ENCODE results near the gene FLT4. TPM values are rescaled to one million over a fixed set of nuclear protein-coding genes. Genes with fewer than 3 reads are reported as not detected.

FLT4 gene
- total and polyA plus RNA-seq, 2 experiments from 2014 or later, result 3.4 to 13.8 TPM

DNA sequence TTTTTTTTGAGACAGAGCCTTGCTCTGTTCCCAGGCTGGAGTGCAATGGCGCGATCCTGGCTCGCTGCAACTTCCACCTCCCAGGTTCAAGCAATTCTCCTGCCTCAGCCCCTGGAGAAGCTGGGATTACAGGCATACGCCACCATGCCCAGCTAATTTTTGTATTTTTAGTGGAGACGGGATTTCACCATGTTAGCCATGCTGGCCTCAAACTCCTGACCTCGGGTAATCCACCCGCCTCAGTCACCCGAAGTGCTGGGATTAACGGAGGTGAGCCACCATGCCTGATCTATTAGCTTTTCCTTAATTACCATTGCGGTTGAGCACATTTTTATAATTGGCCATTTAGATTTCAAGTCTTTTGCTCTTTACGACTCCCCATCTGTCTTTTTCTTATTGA lies 2.9 kb upstream of the FLT4 start:
- Mint-ChIP-seq H3K9me3 (no peaks in the 10 kb centered on the region), H3K27me3 (ENCODE audit: insufficient read depth, low read depth, poor library complexity) (peaks cover 43% of the 10 kb centered on the region)
- TF ChIP-seq POLR2AphosphoS5 (IDR thresholded peaks at IDR 0.05; ENCODE audit: low read depth) (no peak), ZNF462 (CRISPR knock-in tag; IDR thresholded peaks at IDR 0.05) (no peak), ZNF331 (CRISPR knock-in tag; IDR thresholded peaks at IDR 0.05; ENCODE audit: low read depth) (no peak), EZH2phosphoT487 (IDR thresholded peaks at IDR 0.05; ENCODE audit: unreplicated experiment) (no peak), ZNF114 (CRISPR knock-in tag; IDR thresholded peaks at IDR 0.05) (no peak), JUNB (IDR thresholded peaks at IDR 0.05; ENCODE audit: unreplicated experiment) (no peak), EZH2 (IDR thresholded peaks at IDR 0.05; ENCODE audit: low read depth, unreplicated experiment) (no peak)

More for the DNA sequence above, 2.9 kb upstream of the FLT4 start:
- Histone ChIP-seq H2AFZ (no peak overlapping the region), H3K4me3 (no peak overlapping the region), H3K4me2 (no peak overlapping the region), H3K4me1 (ENCODE audit: insufficient read depth) (no peaks in the 10 kb centered on the region; the same call in 1 of the 2 replicates), H3K27me3 (ENCODE audit: insufficient read depth) (peaks cover 45% of the 10 kb centered on the region), H3K27ac (ENCODE audit: low read depth) (no peak overlapping the region), H3K36me3 (ENCODE audit: insufficient read depth) (no peaks in the 10 kb centered on the region), H3K9me2 (ENCODE audit: insufficient read depth) (no peaks in the 10 kb centered on the region), H3K79me2 (replicated peaks; ENCODE audit: insufficient read depth) (no peaks in the 10 kb centered on the region), H3F3A (replicated peaks; ENCODE audit: low read depth) (no peaks in the 10 kb centered on the region), H4K20me1 (replicated peaks; ENCODE audit: insufficient read depth) (no peaks in the 10 kb centered on the region; the same call in 1 of the 2 replicates)
- Mint-ChIP-seq H3K4me1 (peaks cover 12% of the 10 kb centered on the region), H3K36me3 (ENCODE audit: low read depth) (no peaks in the 10 kb centered on the region; the same call in 2 of the 3 replicates), H3K27ac (no peak overlapping the region), H3K4me3 (no peak overlapping the region)
- no peak for ATAC-seq
- DNase-seq (ENCODE audit: low spot score), result no peak
